ENCODE measurements around the gene FCER2.

The FCER2 gene

DNA sequence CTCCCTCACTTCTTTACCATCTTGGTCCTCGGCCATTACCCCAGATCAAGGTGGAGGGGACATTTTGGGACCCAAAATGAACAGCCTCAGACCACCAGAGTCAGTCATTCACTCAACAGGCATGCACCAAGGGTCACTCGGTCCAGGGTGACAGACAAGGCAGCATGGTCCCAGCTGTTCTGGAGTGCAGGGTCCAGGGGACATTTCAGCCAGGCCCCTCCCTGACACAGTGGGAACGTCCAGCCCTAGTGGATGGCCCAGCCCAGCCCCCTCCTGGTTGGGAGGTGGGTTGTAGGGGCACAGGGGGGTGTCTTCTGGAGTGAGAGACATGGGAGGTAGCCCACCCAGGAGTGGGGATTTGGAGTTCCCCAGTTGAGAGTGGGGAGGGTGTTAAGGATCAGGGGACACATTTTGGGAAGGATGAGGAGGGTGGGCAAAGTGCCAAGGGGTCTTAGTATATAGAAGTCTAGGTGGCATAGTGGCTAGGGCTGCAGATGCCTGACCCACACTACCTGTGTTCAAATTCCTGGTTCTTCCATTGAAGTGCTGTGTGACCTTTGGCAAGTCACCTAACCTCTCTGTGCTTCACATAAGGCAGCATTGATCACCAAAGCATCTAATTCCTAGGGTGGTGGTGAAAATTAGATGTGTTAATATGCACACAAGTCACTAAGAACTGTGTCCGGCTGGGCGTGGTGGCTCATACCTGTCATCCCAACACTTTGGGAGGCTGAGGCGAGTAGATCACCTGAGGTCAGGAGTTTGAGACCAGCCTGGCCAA, 2.5 kb upstream of the FCER2 start:
- DNase-seq (ENCODE audit: low spot score), result no peak

GRCh38 chr19:7703332-7703731, 1.4 kb upstream of the FCER2 start:
- DNase-seq (ENCODE audit: low spot score), result no peak

DNA sequence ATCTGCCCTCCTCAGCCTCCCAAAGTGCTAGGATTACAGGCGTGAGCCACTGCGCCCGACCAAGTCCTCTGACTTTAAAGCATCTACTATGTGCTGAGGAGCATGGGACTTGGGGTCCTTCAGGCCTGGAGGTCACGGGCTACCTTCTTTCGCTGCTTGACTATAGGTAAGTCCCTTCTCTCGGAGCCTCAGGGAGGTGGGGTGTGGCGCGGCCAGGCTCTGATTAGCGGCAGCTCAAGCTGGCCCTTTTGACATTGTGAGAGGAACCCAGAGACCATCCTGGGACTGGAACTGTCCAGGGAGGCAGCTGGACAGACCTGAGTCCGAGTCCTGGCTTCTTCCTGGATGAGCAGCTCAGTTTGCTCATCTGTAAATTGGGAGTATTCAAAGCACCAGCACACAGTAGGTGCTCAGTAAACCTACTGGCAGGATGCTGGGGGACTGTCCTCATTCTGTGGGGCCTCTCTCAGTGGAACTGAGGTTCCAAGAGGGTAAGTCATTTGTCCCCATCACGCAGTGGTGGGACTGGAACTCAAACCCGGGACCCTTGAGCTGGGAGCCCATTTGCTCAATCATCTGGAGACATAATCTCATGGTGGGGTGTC, 780 bp downstream of the FCER2 start:
- no peak for DNase-seq (ENCODE audit: low spot score)

- DNase-seq (ENCODE audit: low spot score), result no peak
Measured at GRCh38 chr19:7699417-7700401, 2.2 kb downstream of the FCER2 start.

- DNase-seq (ENCODE audit: low spot score), result no peak
Measured at GRCh38 chr19:7699003-7699402, 2.9 kb downstream of the FCER2 start.

- DNase-seq (ENCODE audit: low spot score), result no peak
Measured at GRCh38 chr19:7698583-7698982, 3.3 kb downstream of the FCER2 start.

DNA sequence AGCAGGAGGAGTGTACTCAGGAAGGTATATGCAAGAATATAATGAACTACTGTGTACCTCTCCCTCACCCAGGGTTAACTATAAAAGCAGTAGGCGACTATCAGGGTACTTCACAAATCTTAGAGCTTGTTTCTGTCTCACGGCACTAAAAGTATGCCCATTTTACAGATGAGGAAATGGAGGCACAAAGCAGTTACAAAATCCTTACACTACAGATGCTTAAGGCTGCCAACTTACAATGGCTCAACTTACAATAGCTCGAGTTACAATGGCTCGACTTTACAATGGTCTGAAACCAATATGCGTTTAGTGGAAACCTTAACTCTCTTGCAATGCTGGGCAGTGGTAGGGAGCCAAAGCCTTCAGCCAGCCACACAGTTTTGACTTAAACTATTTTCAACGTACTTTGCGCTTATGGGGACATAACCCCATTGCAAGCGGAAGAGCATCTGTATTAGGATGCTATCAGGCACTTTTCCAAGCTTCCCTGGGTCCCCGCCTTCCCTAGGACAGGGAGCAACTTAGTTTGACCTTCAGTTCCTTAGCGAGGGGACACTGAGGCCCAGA, 4.1 kb downstream of the FCER2 start:
- no peak for DNase-seq (ENCODE audit: low spot score)

DNA sequence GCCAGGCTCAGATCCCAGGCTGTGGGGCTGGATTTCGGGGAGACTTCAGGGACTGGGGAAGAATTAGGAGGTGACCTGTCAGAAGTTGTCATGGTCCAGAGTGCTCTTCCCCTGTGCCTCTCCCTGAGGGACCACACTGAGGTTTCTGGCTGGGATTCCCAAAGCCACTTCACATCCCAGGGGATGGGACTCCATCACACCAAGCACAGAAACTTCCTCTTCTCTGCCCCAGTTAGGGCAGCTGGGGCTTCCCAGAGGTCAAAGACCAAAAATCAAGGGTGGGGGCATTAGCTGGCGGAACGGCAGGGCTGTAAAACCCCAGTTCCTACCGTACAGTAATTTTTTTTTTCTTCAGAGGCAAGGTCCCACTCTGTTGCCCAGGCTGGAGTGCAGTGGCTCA, 7.4 kb downstream of the FCER2 start:
- no peak for DNase-seq (ENCODE audit: low spot score)

GRCh38 chr19:7692417-7693088, 9.4 kb downstream of the FCER2 start:
- no peak for DNase-seq (ENCODE audit: low spot score)

DNA sequence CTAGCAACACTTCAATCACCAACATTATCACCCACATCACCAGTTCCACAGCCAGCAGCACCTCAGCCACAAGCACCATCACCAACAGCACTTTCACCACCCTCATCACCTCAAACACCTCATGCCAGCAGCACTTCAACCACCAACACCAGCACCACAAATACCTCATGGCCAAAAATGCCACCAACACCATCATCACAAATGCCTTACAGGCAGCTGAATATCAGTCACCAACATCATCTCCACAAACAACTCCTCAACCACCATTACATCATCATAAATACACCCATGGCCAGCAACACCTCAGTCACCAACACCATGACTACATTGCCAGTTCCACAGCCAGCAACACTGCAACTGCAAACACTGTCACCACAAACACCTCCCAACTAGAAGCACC, 10.4 kb downstream of the FCER2 start:
- DNase-seq (ENCODE audit: low spot score), result no peak

DNA sequence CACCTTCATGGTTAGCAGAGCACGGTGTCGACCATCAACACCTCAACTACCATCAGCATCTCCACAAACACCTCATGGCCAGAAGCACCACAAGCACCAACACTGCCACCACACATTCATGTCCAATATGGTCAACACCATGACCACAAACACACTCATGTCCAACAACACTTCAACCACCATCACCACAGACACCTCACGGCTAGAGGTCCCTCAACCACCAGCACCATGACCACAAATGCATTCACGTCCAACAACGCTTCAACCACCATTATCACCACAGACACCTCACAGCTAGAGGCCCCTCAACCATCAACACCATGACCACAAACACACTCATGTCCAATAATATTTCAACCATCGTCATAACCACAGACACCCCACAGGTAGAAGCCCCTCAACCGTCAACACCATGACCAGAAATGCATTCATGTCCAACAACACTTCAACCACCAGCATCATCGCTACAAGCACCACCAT, 11.1 kb downstream of the FCER2 start:
- DNase-seq (ENCODE audit: low spot score), result no peak

DNA sequence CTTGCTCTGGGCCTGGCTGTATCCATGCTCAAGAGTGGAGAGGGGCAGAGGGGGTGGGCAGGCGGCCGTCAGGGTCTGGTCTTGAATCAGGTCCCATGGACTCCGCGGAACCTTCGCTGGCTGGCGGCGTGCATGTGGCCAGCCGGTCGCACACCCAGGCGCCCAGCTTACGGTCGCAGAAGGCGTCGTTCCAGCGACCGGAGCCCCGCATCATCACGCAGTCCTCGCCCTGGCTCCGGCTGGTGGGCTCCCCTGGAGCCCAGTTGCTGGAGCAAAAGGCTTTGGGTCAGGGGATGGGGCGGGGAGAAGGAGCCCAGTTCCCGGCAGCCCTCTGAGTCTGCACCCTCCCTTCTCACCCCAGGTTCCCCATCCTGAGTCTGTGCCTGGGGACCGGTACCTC, 12.8 kb downstream of the FCER2 start:
- DNase-seq (ENCODE audit: low spot score), result no peak

DNA sequence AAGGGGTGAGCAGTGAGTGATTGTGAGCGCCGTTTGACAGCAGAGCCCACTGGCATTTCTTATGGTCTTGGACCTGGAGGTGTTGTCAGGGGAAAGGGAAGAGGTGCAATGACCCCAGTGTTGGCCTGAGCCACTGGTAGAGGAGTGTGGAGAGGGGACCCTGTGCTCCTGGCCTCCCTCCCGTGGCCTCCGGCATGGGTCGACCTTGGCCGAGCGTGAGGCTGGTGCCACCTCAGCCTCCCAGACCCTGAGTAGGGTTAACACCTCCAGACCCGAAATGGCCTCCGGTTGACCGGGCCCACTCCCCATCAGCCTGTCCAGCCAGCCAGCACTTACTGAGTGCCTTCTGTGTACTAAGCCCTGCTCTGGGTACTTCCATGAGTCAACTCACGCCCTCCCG, 14.8 kb downstream of the FCER2 start:
- DNase-seq (ENCODE audit: low spot score), result no peak

DNA sequence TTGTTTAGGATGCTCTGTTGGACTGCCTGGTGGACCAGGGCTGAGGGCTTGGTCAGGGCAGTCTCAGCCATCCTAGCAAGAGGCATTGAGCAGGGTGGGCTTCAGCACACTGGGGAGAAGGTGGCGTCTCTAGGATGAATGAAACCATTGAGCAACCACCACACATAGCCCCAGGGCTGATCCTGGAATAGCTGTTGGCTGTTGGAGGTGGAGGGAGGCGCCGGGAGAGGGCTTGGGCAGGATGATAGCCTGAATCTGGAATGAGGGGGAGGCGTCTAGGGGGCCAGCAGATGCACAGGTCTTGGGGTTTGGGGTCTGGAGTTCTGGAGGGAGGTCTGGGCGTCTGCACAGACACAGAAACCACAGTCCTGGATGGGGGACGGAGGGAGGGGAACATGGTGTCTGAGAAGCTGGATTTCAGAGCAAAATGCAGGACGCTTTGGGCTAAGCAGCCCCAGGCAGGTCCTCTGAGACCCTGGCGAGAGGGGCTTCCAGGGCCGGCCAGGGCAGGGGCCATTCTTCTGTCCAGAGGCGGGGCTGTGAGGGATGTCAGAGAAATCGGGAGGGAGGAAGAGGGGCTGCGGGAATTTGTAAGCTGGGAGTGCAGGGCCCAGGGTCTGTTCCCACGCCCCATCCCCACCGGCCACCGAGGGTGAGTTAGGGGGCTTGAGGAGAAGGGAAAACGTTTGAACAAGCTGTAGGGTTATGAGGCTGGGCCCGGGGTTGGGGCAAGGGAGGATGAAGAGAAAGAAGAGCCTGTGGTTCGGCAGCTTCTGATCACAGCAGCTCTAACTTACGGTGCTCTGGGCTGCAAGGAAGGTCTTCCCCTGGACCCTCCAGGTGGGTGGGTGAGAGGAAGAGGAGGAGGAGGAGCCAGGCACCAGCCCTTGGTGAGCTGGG, 16.1 kb downstream of the FCER2 start:
- DNase-seq (ENCODE audit: low spot score), result no peak

- no peak for DNase-seq (ENCODE audit: low spot score)
Measured at GRCh38 chr19:7682175-7682855, 19.6 kb downstream of the FCER2 start.

DNA sequence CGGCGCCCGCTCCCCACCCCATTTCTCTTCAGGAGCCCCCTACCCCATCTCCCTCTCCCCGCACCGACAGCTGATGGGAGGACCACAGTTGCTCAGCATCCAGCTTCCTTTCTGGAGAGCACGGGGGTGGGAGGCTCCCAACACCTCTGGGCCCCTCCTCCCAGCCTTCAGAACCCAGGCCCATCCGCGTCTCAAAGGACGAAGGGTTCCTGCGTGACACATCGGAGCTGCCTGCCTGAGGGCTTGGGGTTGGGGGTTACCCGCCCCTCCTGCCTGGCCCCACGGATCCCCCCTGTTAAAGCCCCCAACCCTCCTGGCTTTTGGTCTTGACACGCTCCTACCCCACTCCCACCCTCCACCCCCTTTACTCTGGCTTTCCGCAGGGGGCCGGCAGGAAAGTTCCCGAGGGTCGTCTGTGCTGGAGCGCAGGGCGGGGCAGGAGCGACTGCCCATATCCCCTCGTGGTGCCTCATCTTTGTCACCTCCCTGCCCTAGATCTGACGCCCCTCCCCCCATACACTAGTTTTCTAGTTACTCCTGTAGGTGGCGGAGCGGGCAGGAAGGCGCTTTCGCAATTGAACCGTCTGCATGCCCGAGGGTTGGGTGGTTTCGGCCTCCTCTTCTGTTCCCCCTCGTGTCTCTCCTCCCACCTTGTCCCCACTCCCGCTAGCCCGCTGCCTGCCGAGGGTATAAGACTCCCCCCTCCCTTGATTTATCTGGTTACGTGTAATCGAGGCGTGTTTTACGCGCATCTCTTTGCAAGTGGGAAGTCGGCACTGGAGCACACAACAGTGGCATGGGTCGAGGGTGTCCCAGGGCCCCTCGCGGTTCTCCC, 20.4 kb downstream of the FCER2 start:
- DNase-seq (ENCODE audit: low spot score), result peak; percentile 71

GRCh38 chr19:7680606-7681339, 21.2 kb downstream of the FCER2 start, which contains the start of gene TRAPPC5:
TSS of gene TRAPPC5 (plus strand) at chr19:7680833. CDS start at chr19:7682254, 1,421 bp downstream.
- peak; percentile 75 for DNase-seq (ENCODE audit: low spot score)
